Gastrocnemius medialis (tissue), 4 donors: ENCODE data around the gene FGF6. TPM values are rescaled to one million over a fixed set of nuclear protein-coding genes. Genes with fewer than 3 reads are reported as not detected.
"Not testable (repeated sequence)": the region's sequence is repeated elsewhere in the genome, so short reads cannot be mapped to it uniquely, and the experiment has no call there.

Experiments
- ATAC-seq, 2 donors: fragments of 150-250 bp; one replicate each; pipeline ENCODE4 v1.9.1; 2016
- DNase-seq, 2 donors: peaks; one replicate each; pipeline ENCODE4 v3.0.0-alpha.2; 2019
- H3K27ac ChIP-seq, 4 donors: fragments of 200-600 bp; sonication (generic); 1 replicate in 1 of 4; 2 replicates in 3 of 4; pipeline ENCODE4 v1.5.1; 2016 to 2018; ENCODE audit warnings: mild to moderate bottlenecking in 2 of 4, moderate library complexity in 1 of 4
- H3K27me3 ChIP-seq, 3 donors: fragments of 200-600 bp; sonication (generic) in 2 of 3; 1 replicate in 1 of 3; 2 replicates in 2 of 3; pipeline versions ENCODE4 v1.5.1 to v1.6.0; 2016 to 2019; ENCODE audit warnings: mild to moderate bottlenecking in 1 of 3, moderate library complexity in 1 of 3
- H3K36me3 ChIP-seq, 2 donors: fragments of 200-600 bp; sonication (generic) in 1 of 2; one replicate each; pipeline ENCODE4 v1.5.1; 2017 to 2018
- H3K4me1 ChIP-seq, 2 donors: fragments of 200-600 bp; sonication (generic) in 1 of 2; one replicate each; pipeline ENCODE4 v1.5.1; 2016 to 2017; ENCODE audit warnings: mild to moderate bottlenecking in 2 of 2
- H3K4me3 ChIP-seq, 4 donors: fragments of 200-600 bp; sonication (generic) in 3 of 4; 1 replicate in 1 of 4; 2 replicates in 3 of 4; pipeline ENCODE4 v1.5.1; 2016 to 2019; ENCODE audit warnings: mild to moderate bottlenecking in 2 of 4
- H3K9me3 ChIP-seq, 3 donors: fragments of 200-600 bp; sonication (generic) in 2 of 3; 1 replicate in 1 of 3; 2 replicates in 2 of 3; pipeline ENCODE4 v1.5.1; 2016 to 2019
- CTCF ChIP-seq, 5 experiments: fragments of 450-650 bp in 3 of 5; fragments of 200-600 bp in 2 of 5; sonication (generic) in 2 of 5; IDR thresholded peaks in 4 of 5; conservative IDR thresholded peaks in 1 of 5; 1 replicate in 4 of 5; 2 replicates in 1 of 5; pipeline ENCODE4 v1.5.1; 2016 to 2019; ENCODE audit warnings: antibody characterized with exemption in 5 of 5, mild to moderate bottlenecking in 3 of 5, moderate library complexity in 3 of 5
- POLR2A ChIP-seq, 2 donors: fragments of 450-650 bp; IDR thresholded peaks; one replicate each; pipeline ENCODE4 v1.6.1; 2017; ENCODE audit warnings: antibody characterized with exemption in 2 of 2, mild to moderate bottlenecking in 2 of 2, moderate library complexity in 2 of 2
- in situ Hi-C, 4 donors: fragments of 200-750 bp; cut with MboI; loops; one replicate each; pipeline versions ENCODE4 v1.15.0 to v1.8.0; 2017; ENCODE audit warnings: low sequenced_read_pairs in 4 of 4
- intact Hi-C: fragments of 100-400 bp; cut with DNase I; formaldehyde crosslinking; loops from one replicate; pipeline ENCODE4 v1.15.1; 2023; ENCODE audit warnings: low total_unique reads
- total RNA-seq, 4 donors: library from RNA; depleted of rRNA; stranded (reverse); fragments of >200 nt; gene quantifications; one replicate each; pipeline versions ENCODE4 v1.1.0 to v1.2.3, GENCODE V29; 2016

Gene FGF6
- total RNA-seq, 4 donors from 2014 or later, result 0.73 to 5.9 (median 2.2) TPM; not detected in 1

GRCh38 chr12:4416276-4416675, 29.3 kb downstream of the FGF6 start:
- no peak for ATAC-seq
- Histone ChIP-seq H3K4me1 (peaks cover 0 to 8% of the 10 kb centered on the region in 2 donors), H3K4me3 (no peak overlapping the region), H3K36me3 (no peaks in the 10 kb centered on the region), H3K9me3 (no peaks in the 10 kb centered on the region), H3K27ac (no peak overlapping the region), H3K27me3 (peaks cover 18 to 20% (median 19%) of the 10 kb centered on the region in 3 donors)
- intact Hi-C loops, result no loop called here
- in situ Hi-C loops, result loop anchor here in 1 of 4 donors (10.0 kb wide), 1 partner anchor 109 kb away; no protein-coding TSS in a partner anchor
- no peak for DNase-seq
- no peak for TF ChIP-seq CTCF (IDR thresholded peaks at IDR 0.05 in 4 of 5, conservative IDR thresholded peaks at IDR 0.05 in 1 of 5)

GRCh38 chr12:4412465-4412864, 33.1 kb downstream of the FGF6 start:
- no peak overlapping the region for H3K27ac ChIP-seq
- H3K4me3 ChIP-seq, result no peak overlapping the region
- in situ Hi-C loops, result loop anchor here in 1 of 4 donors (10.0 kb wide), 1 partner anchor 112 kb away; no protein-coding TSS in a partner anchor
- peaks cover 6 to 17% (median 9%) of the 10 kb centered on the region in 3 donors for H3K27me3 ChIP-seq
- peaks cover 0 to 8% of the 10 kb centered on the region in 2 donors for H3K4me1 ChIP-seq
- ATAC-seq (no peak), DNase-seq (no peak)
- intact Hi-C loops, result no loop called here
- H3K9me3 ChIP-seq, result no peaks in the 10 kb centered on the region
- TF ChIP-seq POLR2A (IDR thresholded peaks at IDR 0.05) (no peak), CTCF (IDR thresholded peaks at IDR 0.05 in 4 of 5, conservative IDR thresholded peaks at IDR 0.05 in 1 of 5) (no peak)
- no peaks in the 10 kb centered on the region for H3K36me3 ChIP-seq

- Histone ChIP-seq H3K4me3 (no peak overlapping the region), H3K9me3 (no peaks in the 10 kb centered on the region), H3K36me3 (no peaks in the 10 kb centered on the region), H3K27ac (no peak overlapping the region), H3K27me3 (peaks cover 4 to 13% (median 5%) of the 10 kb centered on the region in 3 donors), H3K4me1 (peaks cover 0 to 8% of the 10 kb centered on the region in 2 donors)
- DNase-seq (no peak), ATAC-seq (no peak)
- no peak for TF ChIP-seq CTCF (IDR thresholded peaks at IDR 0.05 in 4 of 5, conservative IDR thresholded peaks at IDR 0.05 in 1 of 5)
- TF ChIP-seq POLR2A (IDR thresholded peaks at IDR 0.05), result no peak
- in situ Hi-C loops, result loop anchor here in 1 of 4 donors (10.0 kb wide), 1 partner anchor 113 kb away; no protein-coding TSS in a partner anchor
- intact Hi-C loops, result no loop called here
Measured at GRCh38 chr12:4412056-4412455, 33.6 kb downstream of the FGF6 start.

GRCh38 chr12:4407136-4407535, 38.5 kb downstream of the FGF6 start:
- DNase-seq, result no peak
- in situ Hi-C loops, result no loop called here
- intact Hi-C loops, result no loop called here

GRCh38 chr12:4404877-4405637, 40.6 kb downstream of the FGF6 start:
- H3K27ac ChIP-seq, H3K9me3 ChIP-seq, ATAC-seq, DNase-seq, H3K4me1 ChIP-seq, intact Hi-C loops, H3K4me3 ChIP-seq, H3K27me3 ChIP-seq, H3K36me3 ChIP-seq, in situ Hi-C loops: not testable (repeated sequence)

More at GRCh38 chr12:4407136-4407535, 38.5 kb downstream of the FGF6 start:
- no peak overlapping the region for H3K4me3 ChIP-seq
- no peak overlapping the region for H3K27ac ChIP-seq
- H3K36me3 ChIP-seq, result no peaks in the 10 kb centered on the region
- no peak for TF ChIP-seq CTCF (IDR thresholded peaks at IDR 0.05 in 4 of 5, conservative IDR thresholded peaks at IDR 0.05 in 1 of 5)
- TF ChIP-seq POLR2A (IDR thresholded peaks at IDR 0.05), result no peak
- H3K27me3 ChIP-seq, result no peaks in the 10 kb centered on the region
- H3K4me1 ChIP-seq, result no peaks in the 10 kb centered on the region
- H3K9me3 ChIP-seq, result no peaks in the 10 kb centered on the region
- no peak for ATAC-seq
